HepG2 (cell line): Measurements from ENCODE around the gene SNCG. TPM values are rescaled to one million over a fixed set of nuclear protein-coding genes. Genes with fewer than 3 reads are reported as not detected.

Source experiments
- ATAC-seq: fragments of 200-7000 bp; cut with Tn5 transposase; 3 replicates; pipeline ENCODE4 v1.9.1; 2020; ENCODE audit warnings: mild to moderate bottlenecking, moderate library complexity
- BruUV-seq: library from RNA; stranded (reverse); fragments of 400-500 nt; replicated peaks from 2 replicates; lab custom pipeline; 2021; lab: Mats Ljungman, UMichigan
- CTCF ChIA-PET: fragments of 300-600 bp; formaldehyde crosslinking; extraction: SDS; loops from one replicate; lab custom pipeline; 2021; ENCODE audit warnings: low total read pairs, inconsistent platforms, low intra/inter-chr PET ratio; lab: Yijun Ruan, JAX
- POLR2A ChIA-PET: fragments of 350-600 bp; sonication (Branson Sonifier 250); formaldehyde crosslinking; loops from one replicate; lab custom pipeline; 2020; ENCODE audit warnings: antibody characterized with exemption, inconsistent platforms; lab: Yijun Ruan, JAX
- DNase-seq: peaks from one replicate; pipeline ENCODE4 v3.0.0-alpha.2; 2015; ENCODE audit warnings: low spot score
- FAIRE-seq: peaks from 3 replicates; lab custom pipeline; 2011; peaks lifted over from hg19 to GRCh38; lab: Jason Lieb, UNC
- H2AFZ ChIP-seq: one replicate; pipeline ENCODE4 v1.6.1; 2011; ENCODE audit warnings: low read length, inconsistent platforms
- H3K27ac ChIP-seq: fragments of 300-600 bp; 3 replicates; pipeline ENCODE4 v1.8.0; 2011; ENCODE audit warnings: mixed run types, mild to moderate bottlenecking, mixed read lengths, low read length, inconsistent platforms; ENCODE audit not compliant: insufficient read depth; ENCODE audit errors: extremely low read length
- H3K27me3 ChIP-seq, 2 experiments: fragments of 200-600 bp in 1 of 2; 2 replicates in 1 of 2; 3 replicates in 1 of 2; pipeline versions ENCODE4 v1.6.0 to v1.8.0; 2011; ENCODE audit warnings: low read length in 2 of 2, mild to moderate bottlenecking in 2 of 2, moderate library complexity in 2 of 2, inconsistent platforms in 1 of 2; ENCODE audit not compliant: insufficient read depth in 2 of 2, control insufficient read depth in 1 of 2
- H3K36me3 ChIP-seq, 2 experiments: fragments of 200-600 bp in 1 of 2; replicated peaks in 1 of 2; 2 replicates in 1 of 2; 3 replicates in 1 of 2; pipeline versions ENCODE4 v1.5.1 to v1.8.0; 2011; ENCODE audit warnings: low read length in 2 of 2, inconsistent platforms in 1 of 2; ENCODE audit not compliant: insufficient read depth in 2 of 2, control insufficient read depth in 1 of 2
- H3K4me1 ChIP-seq: 2 replicates; pipeline ENCODE4 v1.5.1; 2012; ENCODE audit warnings: low read length, inconsistent platforms; ENCODE audit not compliant: insufficient read depth
- H3K4me2 ChIP-seq: 2 replicates; pipeline ENCODE4 v1.6.0; 2011; ENCODE audit warnings: low read depth, low read length, inconsistent platforms
- H3K4me3 ChIP-seq, 3 experiments: fragments of 200-600 bp in 1 of 3; sonication (generic), shearing (Covaris generic) in 1 of 3; replicated peaks in 1 of 3; 2 replicates each; pipeline ENCODE4 v1.5.1; 2011 to 2016; ENCODE audit warnings: low read length in 3 of 3, inconsistent platforms in 2 of 3, low read depth in 2 of 3, mild to moderate bottlenecking in 2 of 3, control low read depth in 1 of 3, mixed read lengths in 1 of 3; ENCODE audit not compliant: insufficient read depth in 1 of 3
- H3K79me2 ChIP-seq: one replicate; pipeline ENCODE4 v1.6.1; 2011; ENCODE audit warnings: low read length, inconsistent platforms; ENCODE audit not compliant: insufficient read depth
- H3K9ac ChIP-seq: 2 replicates; pipeline ENCODE4 v1.6.0; 2011; ENCODE audit warnings: mild to moderate bottlenecking, low read depth, low read length, inconsistent platforms; ENCODE audit not compliant: insufficient read depth
- H3K9me3 ChIP-seq: 2 replicates; pipeline ENCODE4 v1.5.1; 2012; ENCODE audit warnings: mild to moderate bottlenecking, low read length
- H4K20me1 ChIP-seq: 2 replicates; pipeline ENCODE4 v1.6.0; 2011; ENCODE audit warnings: inconsistent platforms, mild to moderate bottlenecking, low read length, moderate library complexity; ENCODE audit not compliant: insufficient read depth
- DBP ChIP-seq: sonication (generic); formaldehyde crosslinking; IDR thresholded peaks from 2 replicates; pipeline ENCODE4 v1.4.0; 2020; ENCODE audit warnings: missing genetic modification reagents; ENCODE audit errors: not compliant biosample characterization
- DZIP1 ChIP-seq: sonication (generic); formaldehyde crosslinking; IDR thresholded peaks from 2 replicates; pipeline ENCODE4 v1.5.0; 2020; ENCODE audit warnings: mild to moderate bottlenecking, missing genetic modification reagents
- ZNF724P ChIP-seq: sonication (generic); formaldehyde crosslinking; IDR thresholded peaks from 2 replicates; pipeline ENCODE4 v1.8.0; 2022; ENCODE audit warnings: missing genetic modification reagents, borderline replicate concordance
- ZNF773 ChIP-seq: sonication (generic); formaldehyde crosslinking; IDR thresholded peaks from 2 replicates; pipeline ENCODE4 v1.4.0; 2020; ENCODE audit warnings: missing genetic modification reagents, borderline replicate concordance
- WGBS: methylation state at CpG from one replicate; pipeline ENCODE4 v1.1.6; 2017; ENCODE audit warnings: low lambda C conversion rate; 5-methylcytosine and 5-hydroxymethylcytosine counted together
- in situ Hi-C: cut with HindIII; loops from 2 replicates; pipeline ENCODE4 v1.10.0; 2017; ENCODE audit warnings: low pct_unique_long_range_greater_than_20kb; ENCODE audit not compliant: extremely low pct_ligation_motif_present
- intact Hi-C: fragments of 100-400 bp; cut with micrococcal nuclease; formaldehyde crosslinking; loops from one replicate; pipeline ENCODE4 v1.10.0; 2022; ENCODE audit not compliant: unreplicated experiment
- polyA plus RNA-seq, 8 experiments: library from polyadenylated mRNA; depleted of rRNA in 3 of 8; stranded (reverse) in 7 of 8; unstranded in 1 of 8; fragments of >200 nt; fragmentation: Illumina TruSeq in 4 of 8; extraction: Trizol in 4 of 8; gene quantifications; 2 replicates each; pipeline versions ENCODE4 v1.2.1 to v1.2.3, GENCODE V29; 2011 to 2016; ENCODE audit warnings: low read depth in 4 of 8, missing spikeins in 1 of 8, mixed read lengths in 1 of 8; ENCODE audit not compliant: insufficient read depth in 1 of 8
- total RNA-seq, 5 experiments: library from RNA; depleted of rRNA; stranded (reverse); fragments of >200 nt; fragmentation: Illumina TruSeq; extraction: Trizol; gene quantifications; 2 replicates each; pipeline ENCODE4 v1.2.3, GENCODE V29; 2016; ENCODE audit warnings: low read depth in 1 of 5

SNCG gene
- total and polyA plus RNA-seq, 2 of the 13 experiments (the other 11 are each of a cell fraction or from before 2014, with no cell fraction given): 0.22 to 0.91 TPM

- no peak for TF ChIP-seq DZIP1
Observed at GRCh38 chr10:86968994-86969355, 10.6 kb downstream of the SNCG start (continued).

- Histone ChIP-seq H3K36me3 (no peaks in the 10 kb centered on the region), H3K4me1 (peaks cover 30% of the 10 kb centered on the region), H3K79me2 (no peaks in the 10 kb centered on the region), H3K27ac (no peak overlapping the region), H3K4me3 (no peak overlapping the region), H3K4me2 (no peak overlapping the region), H3K27me3 (peaks cover 5 to 57% of the 10 kb centered on the region in 2 experiments; a peak in 3 of 5 replicates)
- no peak for ATAC-seq
- CTCF ChIA-PET: no interaction called here
- DNase-seq: no peak
- intact Hi-C loops: no loop called here
- no peak for TF ChIP-seq DBP (CRISPR knock-in tag)
- TF ChIP-seq ZNF773 (CRISPR knock-in tag): no peak
- no peak for TF ChIP-seq ZNF724P (CRISPR knock-in tag)
- TF ChIP-seq, all 625 proteins: peak for 0
- Histone ChIP-seq H2AFZ (no peak overlapping the region), H4K20me1 (no peaks in the 10 kb centered on the region), H3K9me3 (no peaks in the 10 kb centered on the region), H3K9ac (no peak overlapping the region)
- in situ Hi-C loops: no loop called here
- POLR2A ChIA-PET: no interaction called here
- BruUV-seq: no TSS peak
- WGBS: 59% methylated on average over 8 of the region's 8 CpGs
- FAIRE-seq: no peak
Observed at GRCh38 chr10:86969421-86970041, 11.1 kb downstream of the SNCG start.
